Cardiac septum (tissue), 1 donor: ENCODE data around the gene GSDME. TPM values are rescaled to one million over a fixed set of nuclear protein-coding genes. Genes with fewer than 3 reads are reported as not detected.
"Not testable (repeated sequence)": the region's sequence is repeated elsewhere in the genome, so short reads cannot be mapped to it uniquely, and the experiment has no call there.

Experiments used
- DNase-seq: peaks from one replicate; pipeline ENCODE4 v3.0.0-alpha.2; 2020; ENCODE audit warnings: low spot score
- intact Hi-C: fragments of 100-400 bp; cut with DNase I; formaldehyde crosslinking; loops from one replicate; pipeline ENCODE4 v1.14.0; 2022
- long read RNA-seq: library from polyadenylated mRNA; unstranded; transcript quantifications from one replicate; pipeline ENCODE4 v2.0.0, GENCODE V29; 2021
- total RNA-seq: library from RNA; stranded (reverse); fragmentation: NEBNext Ultra II Directional; extraction: Animal tissue kit (Norgen Biotek cat#: 25700); gene quantifications from one replicate; pipeline ENCODE4 v1.2.1, GENCODE V29; 2021
- donor health status: DM: no; HTN: no; CAD: no.

The GSDME gene
- total RNA-seq: 7.5 TPM
- long read RNA-seq, transcript GSDME-215 (10 exons, 2,250 nt): major isoform, 10 of 17 reads
- long read RNA-seq, partial matches to known transcripts: 2 of 17 reads
- long read RNA-seq, other reads (novel, unspliced or antisense): 2 of 17 reads

DNA sequence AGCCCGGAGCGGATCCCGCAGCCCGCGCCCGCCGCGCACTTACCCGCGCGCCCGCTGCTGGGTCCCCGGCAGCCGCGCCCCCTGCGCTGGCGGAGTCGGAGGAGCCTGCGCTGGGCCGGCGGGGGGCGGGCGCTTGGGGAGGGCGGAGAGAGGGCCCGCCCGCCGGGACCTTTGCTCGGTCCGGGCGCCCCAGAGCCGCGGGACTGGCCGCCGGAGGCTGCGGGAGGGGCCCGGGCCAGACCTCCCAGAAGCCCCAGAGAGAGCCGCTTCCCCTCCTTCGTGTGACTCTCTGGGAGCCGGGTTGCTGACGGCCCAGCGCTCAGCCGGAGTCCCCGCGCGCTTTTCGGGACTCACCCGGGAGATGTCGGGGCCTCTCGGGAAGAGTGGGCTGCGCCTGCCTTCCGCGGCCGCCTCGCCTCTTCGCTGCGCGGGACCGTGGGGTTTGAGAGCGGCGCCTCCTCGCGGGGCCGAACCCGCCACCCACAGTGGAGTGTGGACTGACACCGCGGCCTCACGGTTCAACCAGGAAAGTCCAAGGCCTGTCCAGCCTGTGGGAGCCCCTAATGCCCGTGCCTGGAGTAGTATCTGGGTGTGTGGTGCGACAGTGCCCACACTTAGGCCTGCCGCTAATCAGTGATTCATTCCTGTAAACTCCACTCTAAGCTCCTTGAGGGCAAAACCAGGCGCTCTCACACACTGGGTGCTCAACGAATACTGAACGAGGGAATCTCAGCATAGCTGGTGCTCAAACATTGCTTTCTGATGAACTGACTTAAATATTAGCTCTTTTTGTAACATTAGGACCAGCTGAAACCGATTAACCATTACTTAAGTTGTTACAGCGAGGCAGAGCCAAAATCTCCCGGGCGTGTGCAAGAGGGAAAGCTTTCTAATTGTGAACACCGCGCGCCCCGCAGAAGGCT is at the start of gene GSDME:
Gene GSDME (minus strand): TSS at position 112 of the 923 bp plus-strand sequence. CDS start 7,690 bp downstream, outside the sequence.
- intact Hi-C loops: no loop called here
- DNase-seq: no peak

DNA sequence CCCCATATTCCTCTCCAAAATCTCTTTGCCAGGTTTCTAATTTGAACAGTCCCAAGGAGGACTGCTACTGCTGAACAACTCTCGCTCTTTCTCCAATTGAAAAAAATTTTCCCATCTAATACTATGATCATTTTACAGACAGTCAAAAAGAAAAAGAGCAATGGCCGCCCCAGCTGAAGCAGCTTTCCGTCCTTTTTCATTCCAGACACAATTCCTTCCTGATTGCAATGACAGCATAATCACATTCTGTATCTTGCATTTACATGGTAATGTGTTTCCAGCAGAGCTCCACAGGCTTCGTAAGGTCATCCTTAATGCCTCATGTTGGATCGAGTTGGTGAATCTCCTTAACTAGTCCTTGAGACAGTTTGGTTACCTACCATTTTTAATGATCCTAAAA is 45.0 kb upstream of the GSDME start:
- DNase-seq: no peak
- intact Hi-C loops: no loop called here

DNA sequence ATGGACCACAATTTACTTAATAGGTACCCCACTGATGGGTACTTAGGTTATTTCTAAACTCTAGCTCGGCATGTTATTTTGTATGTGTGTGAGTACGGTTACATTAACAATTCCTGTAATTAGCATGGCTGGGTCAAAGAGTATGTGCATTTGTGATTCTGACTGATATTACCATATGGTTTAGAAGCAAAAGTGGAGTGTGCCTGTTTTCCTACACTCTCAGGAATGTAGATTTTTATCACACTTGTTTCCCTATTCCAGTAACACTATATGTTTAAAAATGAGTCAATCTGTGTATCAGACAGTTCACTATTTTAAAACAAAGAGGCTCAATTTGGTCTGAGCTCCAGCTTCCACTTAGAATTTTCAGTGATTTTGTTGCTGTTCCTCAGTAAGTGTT is 44.6 kb upstream of the GSDME start:
- intact Hi-C loops: no loop called here
- DNase-seq: no peak

DNA sequence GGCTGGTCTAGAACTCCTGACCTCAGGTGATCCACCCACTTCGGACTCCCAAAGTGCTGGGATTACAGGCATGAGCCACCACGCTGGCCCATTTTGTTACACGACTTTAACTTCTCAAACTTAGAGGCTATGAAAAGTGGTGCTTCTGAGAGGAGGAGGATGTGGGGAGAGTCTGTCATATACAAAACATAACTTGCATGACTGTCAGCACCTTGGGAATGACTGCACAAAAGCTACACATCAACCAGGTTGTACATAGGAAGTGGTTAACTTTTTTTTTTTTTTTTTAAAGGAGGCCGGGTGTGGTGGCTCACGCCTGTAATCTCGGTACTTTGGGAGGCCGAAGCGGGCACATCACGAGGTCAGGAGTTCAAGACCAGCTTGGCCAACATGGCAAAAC is 43.4 kb upstream of the GSDME start:
- DNase-seq: no peak
- intact Hi-C loops: no loop called here

DNA sequence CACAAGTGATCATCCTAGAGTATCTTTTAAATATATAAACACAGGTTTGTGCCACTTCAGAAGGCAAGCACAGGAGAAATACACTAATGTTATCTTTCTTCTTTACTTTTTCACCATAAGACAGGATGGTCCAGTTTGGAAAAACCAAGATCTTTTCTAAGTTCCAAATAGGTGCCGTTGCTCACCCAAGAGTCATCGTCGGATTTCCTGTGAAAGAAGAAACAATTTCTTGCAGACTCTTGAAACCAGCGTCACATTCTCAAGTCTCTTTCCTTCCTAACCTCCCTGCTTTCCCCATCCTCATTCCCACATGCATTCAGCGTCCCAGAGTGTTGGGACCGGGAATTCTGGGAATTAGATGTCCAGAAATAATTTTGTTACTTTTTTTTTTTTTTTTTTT is 42.8 kb upstream of the GSDME start:
- intact Hi-C loops: no loop called here
- no peak for DNase-seq

DNA sequence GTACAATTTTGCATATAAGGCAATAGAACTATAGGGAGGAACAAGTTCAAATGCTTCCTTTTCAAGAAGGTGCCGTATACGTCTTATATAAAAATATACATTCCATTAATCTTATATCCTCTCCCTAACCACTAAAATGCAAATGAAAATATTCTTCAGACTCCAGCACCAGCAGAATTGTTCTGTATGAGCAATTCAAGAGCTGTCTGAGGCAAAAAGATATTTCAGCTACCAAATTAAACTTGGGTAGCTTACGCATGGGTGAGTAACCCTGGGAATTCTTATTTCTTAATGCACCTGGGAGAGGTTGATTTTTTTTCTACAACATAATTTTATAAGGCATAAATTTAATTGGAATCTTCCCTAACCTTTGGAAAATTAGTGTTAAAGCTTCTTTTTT is 42.2 kb upstream of the GSDME start:
- intact Hi-C loops: no loop called here
- no peak for DNase-seq

DNA sequence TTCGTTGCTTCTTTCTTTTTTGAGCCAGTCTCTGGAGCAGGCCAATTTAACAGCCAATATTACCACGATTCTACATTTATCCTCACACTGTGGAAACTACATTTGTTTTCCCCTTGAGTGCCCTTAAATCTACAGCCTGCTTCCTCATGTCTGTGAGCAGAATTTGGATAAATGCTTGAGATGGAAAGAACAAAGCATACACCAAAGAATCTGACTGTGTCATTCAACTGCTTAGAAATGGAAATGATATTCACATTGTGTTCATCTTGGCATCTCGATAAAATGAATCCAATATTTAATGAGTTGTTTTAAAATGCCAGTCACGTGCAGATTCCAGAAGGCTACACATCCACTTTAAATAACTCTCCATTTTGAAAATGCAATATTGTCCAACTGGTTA is 41.0 kb upstream of the GSDME start:
- intact Hi-C loops: no loop called here
- DNase-seq: no peak

DNA sequence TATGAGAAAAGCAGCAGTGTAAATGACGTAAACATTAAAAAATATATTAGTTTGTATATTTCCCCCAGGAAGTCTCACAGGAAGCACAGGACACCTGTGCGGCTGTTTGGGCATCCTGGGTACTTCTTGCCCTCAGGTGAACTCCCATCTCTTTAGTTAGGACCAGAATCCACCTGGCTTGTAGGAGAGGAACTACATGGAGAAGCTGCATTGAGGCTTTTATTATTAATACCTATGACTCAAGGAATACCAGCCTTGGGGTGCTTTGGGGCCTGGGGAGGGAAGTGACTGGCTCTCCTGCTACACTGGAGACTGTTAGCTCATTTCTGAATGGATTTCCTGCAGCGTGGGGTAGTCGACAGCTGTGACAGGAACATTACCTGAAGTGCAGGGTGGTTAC is 40.0 kb upstream of the GSDME start:
- intact Hi-C loops: no loop called here
- DNase-seq: no peak

DNA sequence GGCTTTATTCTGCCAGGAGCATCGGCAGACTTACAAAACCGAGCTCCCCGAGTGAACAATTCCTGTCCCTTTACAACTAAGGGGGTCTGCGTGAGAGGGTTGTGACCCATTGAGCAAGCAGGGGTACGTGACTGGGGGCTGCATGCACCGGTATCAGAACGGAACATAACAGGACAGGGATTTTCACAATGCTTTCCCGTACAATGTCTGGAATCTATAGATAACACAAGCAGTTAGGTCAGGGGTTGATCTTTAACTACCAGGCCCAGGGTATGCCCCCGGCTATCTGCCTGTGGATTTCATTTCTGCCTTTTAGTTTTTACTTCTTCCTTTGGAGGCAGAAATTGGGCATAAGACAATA is 38.1 kb upstream of the GSDME start:
- DNase-seq: no peak
- intact Hi-C loops: no loop called here

DNA sequence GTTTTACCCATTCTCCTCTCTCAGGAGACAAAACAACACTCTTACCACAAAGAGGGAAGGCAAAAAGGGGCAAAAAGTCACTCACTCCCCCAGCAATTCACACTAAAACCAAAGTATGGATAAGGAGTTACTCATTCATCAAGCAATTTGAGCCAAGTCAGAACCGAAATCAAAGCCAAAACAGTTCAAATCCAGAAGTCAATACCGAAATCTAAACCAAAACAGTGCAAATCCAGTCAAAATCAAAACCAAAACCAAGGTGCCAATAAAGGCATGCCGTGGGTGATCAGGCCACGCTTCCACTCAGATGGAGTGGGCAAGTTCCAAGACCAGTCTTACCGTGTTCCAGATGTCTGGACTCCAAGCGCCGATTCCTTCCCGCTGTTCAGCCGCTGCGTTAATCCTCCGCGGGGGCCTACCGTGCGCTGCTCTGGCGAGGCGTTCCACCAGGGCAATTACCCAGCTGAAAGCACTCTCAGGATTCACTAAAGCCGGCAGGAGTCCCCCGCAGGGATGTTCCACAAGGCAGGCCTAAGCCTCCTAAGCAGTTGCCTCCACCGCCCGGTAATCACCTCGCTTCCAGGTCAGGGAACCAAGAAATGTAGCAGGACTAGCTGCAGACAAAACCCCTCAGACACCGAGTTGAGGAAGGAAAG is 37.6 kb upstream of the GSDME start:
- intact Hi-C loops, DNase-seq: not testable (repeated sequence)

DNA sequence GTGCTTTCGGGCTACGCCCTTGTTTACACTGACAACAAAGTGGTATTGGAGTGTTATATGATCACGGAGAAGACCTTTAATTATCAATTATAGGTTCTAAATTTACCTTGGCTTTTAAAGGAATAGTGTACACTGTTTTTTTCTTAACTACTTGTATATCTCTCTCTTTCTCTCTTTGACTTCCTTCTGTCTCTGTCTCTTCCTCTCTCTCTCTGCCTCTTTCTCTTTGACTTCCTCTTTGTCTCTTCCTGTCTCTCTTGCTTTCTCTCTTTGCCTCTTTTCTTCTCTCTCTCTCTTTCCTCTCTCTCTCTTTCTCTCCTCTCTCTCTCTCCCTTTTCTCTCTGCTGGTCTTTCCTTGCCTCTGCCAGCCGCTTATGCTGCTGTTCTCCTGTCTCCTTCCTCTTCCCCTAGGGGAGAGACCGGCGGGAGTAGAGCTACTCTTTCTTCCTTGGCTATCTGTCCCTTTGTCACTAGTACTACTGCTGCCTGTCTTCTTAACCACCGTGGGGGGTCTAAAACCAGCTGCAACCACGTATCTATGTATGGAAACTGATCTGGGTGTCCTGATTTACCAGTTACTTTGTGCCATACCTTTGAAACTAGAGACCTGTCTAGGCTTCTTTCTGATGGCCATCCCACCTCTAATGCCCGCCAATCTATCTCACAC is 36.9 kb upstream of the GSDME start:
- intact Hi-C loops: no loop called here
- no peak for DNase-seq

DNA sequence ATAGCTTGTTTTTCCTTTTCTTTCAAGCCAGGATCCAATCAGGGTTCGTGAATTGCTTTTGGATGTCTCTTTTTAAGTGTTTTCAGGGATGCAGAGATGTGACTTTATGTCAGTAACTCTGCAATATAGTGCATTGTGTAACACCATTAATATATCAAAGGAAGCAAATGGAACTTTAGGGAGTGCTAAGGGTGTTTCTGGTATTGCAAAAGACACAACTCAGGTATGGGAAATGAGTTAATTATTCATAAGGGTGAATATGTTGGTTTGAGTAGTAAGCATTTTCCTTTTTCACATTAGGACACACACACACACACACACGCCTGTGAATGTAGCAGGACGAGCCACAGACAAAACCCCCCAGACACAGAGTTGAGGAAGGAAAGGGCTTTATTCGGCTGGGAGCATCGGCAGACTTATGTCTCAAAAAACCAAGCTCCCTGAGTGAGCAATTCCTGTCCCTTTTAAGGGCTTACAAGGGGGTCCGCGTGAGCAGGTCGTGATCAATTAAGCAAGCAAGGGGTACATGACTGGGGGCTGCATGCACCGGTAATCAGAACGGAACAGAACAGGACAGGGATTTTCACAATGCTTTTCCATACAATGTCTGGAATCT is 31.8 kb upstream of the GSDME start:
- DNase-seq: no peak
- intact Hi-C loops: no loop called here

DNA sequence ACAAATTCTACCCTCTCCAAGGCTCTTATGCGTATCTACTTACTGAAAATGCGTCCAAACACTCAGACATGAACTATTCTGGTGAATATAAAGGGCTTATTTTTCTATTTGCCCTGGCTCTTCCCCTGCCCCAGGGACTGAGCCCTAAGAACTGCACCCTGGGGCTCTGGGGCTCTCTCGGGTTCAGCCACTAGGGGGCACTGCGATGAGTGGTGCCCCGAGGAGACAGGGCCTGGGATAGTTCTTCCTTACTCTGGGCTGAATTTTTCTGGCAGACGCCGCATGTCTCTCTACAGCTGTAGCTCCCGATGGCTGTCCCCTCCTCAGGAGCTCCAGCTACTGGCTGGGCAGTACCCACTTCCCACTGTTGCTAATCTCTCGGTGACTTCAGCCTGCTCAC is 30.8 kb upstream of the GSDME start:
- intact Hi-C loops: no loop called here
- no peak for DNase-seq

DNA sequence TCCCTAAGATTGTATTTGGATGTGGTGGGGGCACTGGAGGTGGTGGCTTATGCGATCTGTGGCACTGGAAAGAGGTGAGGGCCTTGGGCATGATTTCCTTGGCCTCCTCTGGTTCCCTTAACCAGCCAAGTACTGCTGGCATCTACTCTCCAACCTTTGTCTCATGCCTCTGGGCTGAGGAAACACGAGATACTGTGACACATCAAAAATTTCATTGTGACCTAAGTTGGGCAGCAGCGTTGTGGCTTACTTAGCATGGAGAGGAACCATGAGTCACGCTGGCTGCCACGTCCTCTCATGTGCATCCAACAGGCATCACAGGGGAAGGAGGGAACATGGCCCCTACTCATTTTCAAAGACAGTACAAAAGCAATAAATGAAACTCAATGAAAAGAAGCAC is 29.7 kb upstream of the GSDME start:
- no peak for DNase-seq
- intact Hi-C loops: no loop called here

DNA sequence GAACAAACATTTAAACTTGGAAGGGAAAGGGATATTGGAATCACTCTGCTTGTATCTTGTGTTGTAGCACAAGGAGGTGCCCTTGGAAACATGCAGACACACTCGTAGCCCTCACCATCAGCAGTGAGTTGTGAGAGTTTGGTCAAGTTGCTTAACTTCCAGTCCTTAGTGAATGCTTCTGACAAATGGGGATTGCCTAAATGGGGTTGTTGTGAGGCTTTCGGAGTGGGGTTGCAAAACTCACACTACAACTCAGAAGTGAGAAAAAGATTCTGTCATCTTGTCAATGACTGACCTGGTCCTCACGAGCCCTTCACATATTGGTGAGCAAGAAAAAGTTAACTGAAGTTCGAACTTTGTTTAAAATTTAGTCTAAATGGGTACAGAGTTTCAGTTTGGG is 29.0 kb upstream of the GSDME start:
- no peak for DNase-seq
- intact Hi-C loops: no loop called here

DNA sequence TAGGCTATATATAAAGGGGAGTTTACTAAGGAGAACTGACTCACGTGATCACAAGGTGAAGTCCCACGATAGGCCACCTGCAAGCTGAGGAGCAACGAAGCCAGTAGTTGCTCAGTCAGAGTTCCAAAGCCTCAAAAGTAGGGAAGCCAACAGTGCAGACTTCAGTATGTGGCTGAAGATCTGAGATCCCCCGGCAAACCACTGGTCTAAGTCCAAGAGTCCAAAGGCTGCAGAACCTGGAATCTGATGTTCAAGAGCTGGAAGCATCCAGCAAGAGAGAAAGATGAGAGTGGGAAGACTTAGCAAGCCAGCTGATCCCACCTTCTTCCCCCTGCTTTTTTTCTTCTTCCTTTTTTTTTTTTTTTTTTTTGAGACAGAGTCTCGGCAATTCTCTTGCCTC is 27.0 kb upstream of the GSDME start:
- intact Hi-C loops: no loop called here
- DNase-seq: no peak

DNA sequence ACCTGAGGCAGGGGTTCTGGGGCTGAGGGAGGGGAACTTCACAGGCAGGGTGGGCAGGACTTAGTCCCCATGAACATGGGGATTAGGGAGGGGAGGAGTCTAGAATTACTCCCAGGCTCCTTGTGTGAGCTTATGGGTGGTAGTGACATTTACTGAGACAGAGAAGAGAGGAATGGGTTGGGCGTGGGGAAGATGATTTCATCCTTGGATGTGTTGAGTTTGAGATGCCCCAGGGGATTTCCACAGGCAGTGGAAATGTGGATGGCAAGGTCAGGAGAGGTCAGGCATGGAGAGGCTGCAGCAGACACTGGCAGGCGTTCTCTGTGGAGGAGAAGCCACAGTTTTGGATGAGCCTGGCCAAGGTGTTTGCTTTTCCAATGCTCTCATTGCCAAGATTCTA is 26.4 kb upstream of the GSDME start:
- intact Hi-C loops: no loop called here
- no peak for DNase-seq

DNA sequence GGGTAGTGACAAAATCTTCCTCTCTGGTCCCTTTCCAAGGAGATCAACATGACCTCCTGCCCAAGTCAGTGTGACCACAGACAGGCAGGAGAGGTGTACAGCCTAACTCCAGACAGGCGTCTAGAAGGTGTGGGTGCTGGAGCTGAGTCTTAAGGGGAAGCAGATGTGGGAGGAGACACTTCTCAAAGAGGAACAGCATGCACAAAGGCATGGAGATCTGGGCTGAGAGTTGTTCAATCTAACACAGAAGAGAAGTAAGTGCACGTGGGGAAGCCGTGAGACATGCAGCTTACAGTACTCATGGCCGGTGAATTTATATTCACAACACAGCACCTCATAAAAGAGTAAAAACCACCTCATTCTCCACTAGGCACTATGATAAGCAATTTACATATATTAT is 23.8 kb upstream of the GSDME start:
- no peak for DNase-seq
- intact Hi-C loops: no loop called here

DNA sequence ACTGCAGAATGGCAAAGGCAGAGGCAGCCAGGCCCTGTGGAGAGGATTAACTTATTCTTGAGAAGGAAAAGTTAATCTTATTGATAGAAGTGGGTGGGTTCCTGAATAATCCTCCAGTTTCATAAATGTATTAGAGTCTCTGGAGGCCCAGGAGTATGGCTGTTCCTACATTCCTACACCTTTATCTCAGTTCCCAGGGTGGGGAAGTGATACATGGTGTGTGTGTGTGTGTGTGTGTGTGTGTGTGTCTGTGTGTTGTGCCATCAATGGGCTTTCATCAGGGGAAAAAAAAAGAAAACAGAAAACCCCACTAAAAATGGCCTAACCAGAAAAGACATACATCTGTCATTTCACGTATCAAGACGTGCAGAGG is 22.0 kb upstream of the GSDME start:
- DNase-seq: no peak
- intact Hi-C loops: no loop called here
